22Rv1 (cell line): ENCODE results near the gene RACK1.
A peak's percentile ranks its signal among the peaks of the same experiment; 100 is the strongest.

Experiments
- H3K27ac ChIP-seq: fragments of 450-650 bp; 2 replicates; pipeline ENCODE4 v1.5.1; 2017
- ZFX ChIP-seq: fragments of 450-650 bp; IDR thresholded peaks from 2 replicates; pipeline ENCODE4 v1.6.1; 2017; ENCODE audit warnings: antibody characterized with exemption, borderline replicate concordance
- TF ChIP-seq, protein P1 (sequence below): fragments of 450-650 bp; IDR thresholded peaks from 2 replicates; pipeline ENCODE4 v1.5.1; 2017; ENCODE audit warnings: mild to moderate bottlenecking

RACK1 gene

GRCh38 chr5:181221105-181221791, 22.5 kb downstream of the RACK1 start:
- H3K27ac ChIP-seq = peak overlapping the region; percentile 99
- TF ChIP-seq, protein P1, sequence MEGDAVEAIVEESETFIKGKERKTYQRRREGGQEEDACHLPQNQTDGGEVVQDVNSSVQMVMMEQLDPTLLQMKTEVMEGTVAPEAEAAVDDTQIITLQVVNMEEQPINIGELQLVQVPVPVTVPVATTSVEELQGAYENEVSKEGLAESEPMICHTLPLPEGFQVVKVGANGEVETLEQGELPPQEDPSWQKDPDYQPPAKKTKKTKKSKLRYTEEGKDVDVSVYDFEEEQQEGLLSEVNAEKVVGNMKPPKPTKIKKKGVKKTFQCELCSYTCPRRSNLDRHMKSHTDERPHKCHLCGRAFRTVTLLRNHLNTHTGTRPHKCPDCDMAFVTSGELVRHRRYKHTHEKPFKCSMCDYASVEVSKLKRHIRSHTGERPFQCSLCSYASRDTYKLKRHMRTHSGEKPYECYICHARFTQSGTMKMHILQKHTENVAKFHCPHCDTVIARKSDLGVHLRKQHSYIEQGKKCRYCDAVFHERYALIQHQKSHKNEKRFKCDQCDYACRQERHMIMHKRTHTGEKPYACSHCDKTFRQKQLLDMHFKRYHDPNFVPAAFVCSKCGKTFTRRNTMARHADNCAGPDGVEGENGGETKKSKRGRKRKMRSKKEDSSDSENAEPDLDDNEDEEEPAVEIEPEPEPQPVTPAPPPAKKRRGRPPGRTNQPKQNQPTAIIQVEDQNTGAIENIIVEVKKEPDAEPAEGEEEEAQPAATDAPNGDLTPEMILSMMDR = no peak
- TF ChIP-seq ZFX = no peak

- H3K27ac ChIP-seq = no peak overlapping the region
- TF ChIP-seq, protein P1 = no peak
- no peak for TF ChIP-seq ZFX
Observed at GRCh38 chr5:181220178-181220515, 23.6 kb downstream of the RACK1 start.

DNA sequence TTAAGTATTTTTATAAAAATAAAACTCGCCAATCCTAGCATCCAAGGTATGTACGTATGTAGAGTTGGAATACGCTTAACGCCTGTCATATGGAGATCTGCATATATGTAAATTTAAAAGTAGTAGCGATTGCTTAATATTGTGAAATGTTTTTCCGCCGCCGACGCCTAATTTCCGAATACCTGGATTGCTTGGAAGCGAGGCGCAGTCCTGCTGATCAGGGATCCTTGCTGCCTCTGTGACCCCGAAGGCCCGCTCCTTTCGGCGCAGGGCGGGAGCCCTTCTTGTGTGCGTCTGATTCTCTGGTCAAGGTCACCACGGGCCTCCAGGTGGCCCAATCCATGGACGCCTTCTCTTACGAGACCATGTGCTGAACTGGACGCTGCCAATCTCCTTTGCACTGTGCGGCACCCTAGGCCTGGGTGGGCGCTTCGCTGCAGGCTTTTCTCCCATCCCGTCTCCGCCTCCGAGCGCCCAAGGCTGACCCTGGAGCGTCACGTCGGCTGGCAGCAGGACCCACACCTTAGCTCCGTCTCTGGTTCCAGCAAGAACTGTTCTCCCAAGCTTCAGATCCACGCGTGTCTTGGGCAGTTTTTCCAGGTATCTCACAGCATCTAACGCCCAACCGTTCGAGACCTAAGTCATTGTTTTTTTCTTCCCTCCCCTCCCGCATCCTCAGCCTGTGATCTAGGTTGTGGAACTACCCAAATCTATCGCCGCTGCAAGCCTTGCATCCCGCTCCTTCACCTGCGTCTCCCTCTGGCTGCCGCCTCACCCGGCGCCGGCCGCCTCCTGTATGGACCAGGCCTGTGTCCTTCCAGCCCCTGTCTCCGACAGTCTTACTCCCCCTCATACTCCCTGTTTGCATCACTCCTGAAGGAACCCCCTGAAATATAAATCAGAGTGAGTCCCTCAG, 24.2 kb downstream of the RACK1 start:
- no peak for TF ChIP-seq ZFX
- TF ChIP-seq, protein P1 = no peak
- peak overlapping the region; percentile 87; the same call in 1 of the 2 replicates for H3K27ac ChIP-seq

DNA sequence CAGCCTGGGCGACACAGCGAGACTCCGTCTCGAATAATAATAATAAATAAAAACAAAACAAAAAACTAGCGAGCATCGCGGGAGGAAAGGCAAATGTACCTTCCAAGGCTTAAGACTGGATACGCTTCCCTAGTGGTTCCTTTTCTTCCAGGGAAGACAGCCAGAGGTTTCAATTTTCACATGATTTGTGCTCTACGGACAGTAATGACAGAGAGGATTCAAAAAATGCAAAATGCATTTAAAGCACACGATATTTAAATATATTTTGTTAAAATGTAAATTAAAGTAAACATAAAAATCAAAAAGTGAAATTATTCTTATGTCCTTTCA, 24.9 kb downstream of the RACK1 start:
- H3K27ac ChIP-seq = peak overlapping the region; percentile 87
- TF ChIP-seq, protein P1 = no peak
- no peak for TF ChIP-seq ZFX

DNA sequence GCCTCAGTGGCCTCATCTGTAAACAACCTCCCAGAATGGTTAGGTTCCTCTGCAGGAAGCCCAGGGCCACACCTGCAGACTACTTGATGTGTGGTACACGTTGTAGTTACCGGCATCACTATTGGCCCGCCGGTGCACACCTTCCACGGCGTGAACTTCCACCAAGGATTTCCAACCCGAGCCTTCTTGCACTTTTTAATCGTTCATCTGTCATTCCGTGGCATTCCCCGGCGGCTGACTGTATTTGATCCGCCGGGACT, 26.0 kb downstream of the RACK1 start:
- TF ChIP-seq ZFX = no peak
- TF ChIP-seq, protein P1 = no peak
- peak overlapping the region; percentile 87 for H3K27ac ChIP-seq

DNA sequence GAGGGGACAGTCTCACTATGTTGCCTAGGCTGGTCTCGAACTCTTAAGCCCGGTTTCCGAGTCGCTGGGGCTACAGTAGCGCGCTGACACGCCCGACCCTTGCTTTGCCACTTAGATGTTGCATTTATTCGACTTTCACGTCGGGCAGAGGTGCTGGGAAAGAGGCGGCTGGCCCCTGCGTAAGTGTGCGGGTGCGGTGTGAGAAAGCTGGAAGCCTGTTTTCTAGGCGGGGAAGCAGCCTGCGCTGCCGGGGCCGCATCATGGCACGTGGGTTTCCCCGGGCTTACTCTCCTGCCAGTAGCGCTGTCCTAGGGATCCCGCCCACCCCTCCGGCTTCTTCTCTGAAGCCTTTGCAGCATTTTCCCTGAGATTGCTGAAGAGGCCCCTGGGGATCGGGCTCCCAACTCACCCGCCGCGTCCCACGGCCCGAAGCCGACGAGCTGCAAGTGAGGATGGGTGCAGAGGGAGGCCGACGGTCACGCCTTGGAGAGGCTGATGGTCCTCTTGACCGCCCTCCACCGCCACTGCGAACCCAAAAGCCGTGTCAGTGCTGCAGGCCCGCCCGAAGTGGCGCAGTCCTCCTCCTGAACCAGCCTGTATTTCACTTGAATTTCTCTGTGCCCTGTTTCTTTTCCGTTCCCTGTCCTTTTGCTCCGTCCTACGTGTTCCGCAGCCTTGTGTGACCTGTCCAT, 26.4 kb downstream of the RACK1 start:
- peak overlapping the region; percentile 87 for H3K27ac ChIP-seq
- TF ChIP-seq ZFX = no peak
- TF ChIP-seq, protein P1 = peak; percentile 31
